AG20443 (cell line): Measurements from ENCODE around the gene CDC42.
"Not testable (repeated sequence)": the region's sequence is repeated elsewhere in the genome, so short reads cannot be mapped to it uniquely, and the experiment has no call there.

Source experiments
- DNase-seq: peaks from one replicate; pipeline ENCODE4 v3.0.0; 2012; ENCODE audit warnings: low spot score, mixed read lengths

The CDC42 gene

GRCh38 chr1:22052115-22053016, at the start of gene CDC42:
Gene CDC42, plus strand, starts transcription at chr1:22052709. Its CDS starts 25,770 bp downstream, at chr1:22078479.
- DNase-seq: peak; percentile 99

- DNase-seq: not testable (repeated sequence)
Observed at GRCh38 chr1:22002875-22003274, 49.6 kb upstream of the CDC42 start.

DNA sequence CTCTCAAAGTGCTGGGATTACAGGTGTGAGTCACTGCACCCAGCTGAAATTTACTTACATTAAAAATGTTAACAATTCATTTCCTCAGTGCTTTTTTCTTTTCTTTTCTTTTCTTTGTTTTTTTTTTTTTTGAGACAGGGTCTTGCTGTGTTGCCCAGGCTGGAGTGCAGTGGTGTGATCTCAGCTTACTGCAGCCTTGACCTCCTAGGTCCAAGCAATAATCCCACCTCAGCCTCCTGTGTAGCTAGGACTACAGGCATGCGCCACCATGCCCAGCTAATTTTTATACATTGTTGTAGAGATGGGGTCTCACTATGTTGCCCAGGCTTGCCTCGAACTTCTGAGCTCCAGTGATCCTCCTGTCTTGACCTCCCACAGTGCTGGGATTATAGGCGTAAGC, 48.5 kb upstream of the CDC42 start:
- DNase-seq: not testable (repeated sequence)

DNA sequence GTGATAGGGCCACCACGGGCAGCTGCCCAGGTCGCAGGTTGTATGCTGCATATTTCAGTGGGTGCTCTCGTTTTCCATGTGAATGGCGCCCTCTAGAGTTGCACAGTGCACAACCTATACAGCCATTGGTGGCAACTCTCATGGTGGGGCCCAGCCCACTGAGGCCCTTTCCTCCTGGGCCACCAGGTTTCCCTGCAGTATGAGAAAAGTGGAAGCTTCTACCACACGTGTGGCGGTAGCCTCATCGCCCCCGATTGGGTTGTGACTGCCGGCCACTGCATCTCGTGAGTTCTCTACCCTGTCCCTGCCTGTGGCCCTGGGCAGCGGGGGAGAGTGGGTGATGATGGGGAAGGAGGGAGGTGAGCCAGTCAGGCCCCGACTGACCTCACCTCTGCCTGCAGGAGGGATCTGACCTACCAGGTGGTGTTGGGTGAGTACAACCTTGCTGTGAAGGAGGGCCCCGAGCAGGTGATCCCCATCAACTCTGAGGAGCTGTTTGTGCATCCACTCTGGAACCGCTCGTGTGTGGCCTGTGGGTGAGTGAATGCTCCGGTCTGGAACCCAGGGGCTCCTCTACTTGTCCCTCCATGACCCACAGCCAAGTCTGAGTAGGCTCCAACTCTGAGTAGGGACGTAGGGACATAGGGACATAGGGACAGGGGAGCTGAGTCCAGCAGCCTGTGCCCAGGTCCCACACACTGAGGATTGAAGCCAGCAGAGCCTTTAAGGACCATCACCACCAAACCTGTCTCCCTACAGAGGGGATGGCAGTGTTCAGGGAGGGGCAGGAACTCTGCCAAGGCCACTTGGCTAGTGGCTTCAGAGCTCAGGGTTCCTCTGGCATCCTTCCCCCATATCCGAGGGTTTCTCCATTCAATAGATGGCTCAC, 47.0 kb upstream of the CDC42 start:
- not testable (repeated sequence) for DNase-seq

- not testable (repeated sequence) for DNase-seq
Observed at GRCh38 chr1:22006736-22007135, 45.8 kb upstream of the CDC42 start.

DNA sequence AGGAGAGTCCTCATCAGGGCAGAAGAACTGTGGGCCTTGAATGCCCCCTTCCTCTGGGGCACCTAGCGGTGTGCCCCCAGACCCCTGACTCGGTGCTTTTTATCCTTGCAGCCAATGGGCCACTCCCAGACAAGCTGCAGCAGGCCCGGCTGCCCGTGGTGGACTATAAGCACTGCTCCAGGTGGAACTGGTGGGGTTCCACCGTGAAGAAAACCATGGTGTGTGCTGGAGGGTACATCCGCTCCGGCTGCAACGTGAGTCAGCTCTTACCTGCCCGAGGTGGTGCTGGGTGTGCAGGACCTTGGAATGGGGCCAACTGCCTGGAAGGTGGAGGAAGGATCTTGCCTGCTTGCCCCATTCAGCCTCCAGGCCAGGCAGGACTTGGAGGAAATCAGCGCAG, 45.2 kb upstream of the CDC42 start:
- DNase-seq: not testable (repeated sequence)

DNA sequence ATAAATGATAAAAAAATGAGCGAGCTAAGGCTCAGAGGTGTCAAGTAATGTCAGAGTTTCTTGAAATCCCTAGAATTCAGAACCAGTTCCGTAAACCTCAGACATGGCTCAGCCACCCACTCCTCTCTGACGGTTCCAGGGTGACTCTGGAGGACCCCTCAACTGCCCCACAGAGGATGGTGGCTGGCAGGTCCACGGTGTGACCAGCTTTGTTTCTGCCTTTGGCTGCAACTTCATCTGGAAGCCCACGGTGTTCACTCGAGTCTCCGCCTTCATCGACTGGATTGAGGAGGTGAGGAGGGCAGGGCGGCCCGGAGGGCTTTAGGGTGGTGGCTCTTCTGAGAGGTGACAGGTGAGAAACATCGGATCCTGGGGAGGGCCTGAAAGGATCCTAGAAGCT, 42.9 kb upstream of the CDC42 start:
- not testable (repeated sequence) for DNase-seq

GRCh38 chr1:22012752-22013151, 39.8 kb upstream of the CDC42 start:
- DNase-seq: not testable (repeated sequence)

- not testable (repeated sequence) for DNase-seq
Observed at GRCh38 chr1:22014575-22015206, 37.8 kb upstream of the CDC42 start.

- peak; percentile 79 for DNase-seq
Observed at GRCh38 chr1:22018583-22019559, 33.6 kb upstream of the CDC42 start.

GRCh38 chr1:22021061-22021460, 31.4 kb upstream of the CDC42 start:
- DNase-seq: no peak

GRCh38 chr1:22024485-22025367, 27.8 kb upstream of the CDC42 start:
- DNase-seq: peak; percentile 69

- DNase-seq: peak; percentile 92
Observed at GRCh38 chr1:22025368-22026155, 26.9 kb upstream of the CDC42 start.

GRCh38 chr1:22026924-22027289, 25.6 kb upstream of the CDC42 start:
- DNase-seq: no peak

GRCh38 chr1:22030057-22030456, 22.5 kb upstream of the CDC42 start:
- no peak for DNase-seq

- DNase-seq: no peak
Observed at GRCh38 chr1:22030473-22030872, 22.0 kb upstream of the CDC42 start.

DNA sequence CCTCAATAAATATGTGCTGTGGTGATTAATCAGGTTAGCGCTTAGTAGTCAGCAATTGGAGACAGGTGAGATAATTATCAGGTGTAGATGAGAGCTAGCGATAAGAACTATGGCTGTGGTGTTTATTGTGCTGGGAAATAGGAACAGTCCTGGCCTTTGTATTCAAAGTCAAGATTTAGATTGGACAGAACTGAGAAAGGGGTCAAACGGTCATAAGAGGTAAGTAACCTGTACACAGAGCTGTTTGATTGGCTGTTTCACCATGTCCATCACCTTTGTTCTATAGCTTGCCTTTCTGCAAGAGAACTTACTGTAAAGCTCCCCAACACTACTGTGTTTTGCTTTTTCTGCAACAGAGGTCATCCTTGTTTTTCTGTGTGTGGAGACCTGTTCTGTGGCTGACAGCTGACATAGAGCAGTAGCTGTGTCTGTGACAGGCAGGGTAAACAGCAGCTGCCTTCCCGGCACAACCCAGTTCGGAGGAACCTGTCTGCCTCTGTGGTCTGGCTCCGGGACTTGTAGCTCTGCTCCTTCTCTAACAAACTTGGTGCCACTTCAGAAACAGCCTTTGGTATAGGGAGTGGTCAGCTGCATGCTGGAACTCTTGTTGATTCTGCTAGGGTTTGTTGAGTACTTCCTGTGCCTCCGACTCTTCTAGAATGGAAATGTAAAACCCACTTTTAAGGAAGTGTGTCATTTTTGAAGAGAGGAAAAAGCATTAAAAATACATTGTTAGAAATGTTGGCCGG, 21.1 kb upstream of the CDC42 start:
- DNase-seq: no peak

DNA sequence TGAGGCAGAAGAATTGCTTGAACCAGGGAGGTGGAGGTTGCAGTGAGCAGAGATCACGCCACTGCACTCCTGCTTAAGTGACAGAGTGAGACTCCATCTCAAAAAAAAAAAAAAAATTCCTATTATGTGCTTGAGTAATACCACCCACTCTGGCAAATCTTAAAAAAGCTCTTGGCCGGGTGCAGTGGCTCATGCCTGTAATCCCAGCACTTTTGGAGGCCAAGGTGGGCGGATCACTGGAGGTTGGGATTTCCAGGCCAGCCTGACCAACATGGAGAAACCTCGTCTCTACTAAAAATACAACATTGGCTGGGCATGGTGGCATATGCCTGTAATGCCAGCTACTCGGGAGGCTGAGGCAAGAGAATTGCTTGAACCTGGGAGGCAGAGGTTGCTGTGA, 17.7 kb upstream of the CDC42 start:
- not testable (repeated sequence) for DNase-seq
